Lower lobe of right lung (tissue), 2 donors: ENCODE measurements around the gene SLC19A1. TPM values are rescaled to one million over a fixed set of nuclear protein-coding genes. Genes with fewer than 3 reads are reported as not detected.

Experiments used
- ATAC-seq, 2 donors: fragments of 200-7000 bp; cut with Tn5 transposase; one replicate each; pipeline ENCODE4 v1.9.1; 2020 to 2022; ENCODE audit warnings: mild to moderate bottlenecking in 2 of 2, moderate library complexity in 2 of 2
- DNase-seq: peaks from one replicate; pipeline ENCODE4 v3.0.0-alpha.2; 2020
- H3K27ac ChIP-seq: fragments of 200-600 bp; one replicate; pipeline ENCODE4 v1.8.0; 2022
- H3K27me3 ChIP-seq: fragments of 200-600 bp; one replicate; pipeline ENCODE4 v1.8.0; 2022; ENCODE audit warnings: low read depth
- H3K36me3 ChIP-seq: fragments of 200-600 bp; one replicate; pipeline ENCODE4 v1.8.0; 2022; ENCODE audit warnings: mild to moderate bottlenecking
- H3K4me1 ChIP-seq: fragments of 200-600 bp; one replicate; pipeline ENCODE4 v1.8.0; 2022
- H3K4me3 ChIP-seq: fragments of 200-600 bp; one replicate; pipeline ENCODE4 v1.8.0; 2022; ENCODE audit warnings: mild to moderate bottlenecking
- H3K9me3 ChIP-seq: fragments of 200-600 bp; one replicate; pipeline ENCODE4 v1.8.0; 2022
- intact Hi-C: fragments of 100-400 bp; cut with DNase I; formaldehyde crosslinking; loops from one replicate; pipeline ENCODE4 v1.11.0; 2022
- total RNA-seq: library from RNA; stranded (reverse); fragmentation: NEBNext Ultra II Directional; extraction: Animal tissue kit (Norgen Biotek cat#: 25700); gene quantifications from one replicate; pipeline ENCODE4 v1.2.1, GENCODE V29; 2021
- TF ChIP-seq, protein P1 (sequence below): fragments of 200-600 bp; IDR thresholded peaks from one replicate; pipeline ENCODE4 v1.8.0; 2022; ENCODE audit warnings: antibody characterized with exemption, mild to moderate bottlenecking
- donor health status: DM: no; HTN: yes; CAD: no; lungs with severe emphysema.

The SLC19A1 gene
- total RNA-seq, 1 donor from 2014 or later = 50.7 TPM

GRCh38 chr21:45476582-45476981, 65.7 kb downstream of the SLC19A1 start:
- Histone ChIP-seq H3K27me3 (no peaks in the 10 kb centered on the region), H3K9me3 (no peaks in the 10 kb centered on the region), H3K27ac (no peak overlapping the region), H3K36me3 (peaks cover 31% of the 10 kb centered on the region), H3K4me3 (no peak overlapping the region), H3K4me1 (peaks cover 32% of the 10 kb centered on the region)
- no peak for DNase-seq
- TF ChIP-seq, protein P1, sequence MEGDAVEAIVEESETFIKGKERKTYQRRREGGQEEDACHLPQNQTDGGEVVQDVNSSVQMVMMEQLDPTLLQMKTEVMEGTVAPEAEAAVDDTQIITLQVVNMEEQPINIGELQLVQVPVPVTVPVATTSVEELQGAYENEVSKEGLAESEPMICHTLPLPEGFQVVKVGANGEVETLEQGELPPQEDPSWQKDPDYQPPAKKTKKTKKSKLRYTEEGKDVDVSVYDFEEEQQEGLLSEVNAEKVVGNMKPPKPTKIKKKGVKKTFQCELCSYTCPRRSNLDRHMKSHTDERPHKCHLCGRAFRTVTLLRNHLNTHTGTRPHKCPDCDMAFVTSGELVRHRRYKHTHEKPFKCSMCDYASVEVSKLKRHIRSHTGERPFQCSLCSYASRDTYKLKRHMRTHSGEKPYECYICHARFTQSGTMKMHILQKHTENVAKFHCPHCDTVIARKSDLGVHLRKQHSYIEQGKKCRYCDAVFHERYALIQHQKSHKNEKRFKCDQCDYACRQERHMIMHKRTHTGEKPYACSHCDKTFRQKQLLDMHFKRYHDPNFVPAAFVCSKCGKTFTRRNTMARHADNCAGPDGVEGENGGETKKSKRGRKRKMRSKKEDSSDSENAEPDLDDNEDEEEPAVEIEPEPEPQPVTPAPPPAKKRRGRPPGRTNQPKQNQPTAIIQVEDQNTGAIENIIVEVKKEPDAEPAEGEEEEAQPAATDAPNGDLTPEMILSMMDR = no peak
- intact Hi-C loops = no loop called here
- ATAC-seq = no peak

GRCh38 chr21:45475797-45476570, 66.3 kb downstream of the SLC19A1 start:
- DNase-seq = no peak

GRCh38 chr21:45475004-45475685, 67.1 kb downstream of the SLC19A1 start:
- intact Hi-C loops = no loop called here
- H3K4me1 ChIP-seq = peaks cover 45% of the 10 kb centered on the region
- ATAC-seq (no peak), DNase-seq (no peak)
- H3K9me3 ChIP-seq = no peaks in the 10 kb centered on the region
- no peaks in the 10 kb centered on the region for H3K27me3 ChIP-seq
- H3K4me3 ChIP-seq = no peak overlapping the region
- H3K27ac ChIP-seq = no peak overlapping the region
- TF ChIP-seq, protein P1 = no peak
- H3K36me3 ChIP-seq = peaks cover 28% of the 10 kb centered on the region

More at GRCh38 chr21:45475797-45476570, 66.3 kb downstream of the SLC19A1 start:
- H3K27ac ChIP-seq = no peak overlapping the region
- TF ChIP-seq, protein P1 = no peak
- H3K4me1 ChIP-seq = peaks cover 38% of the 10 kb centered on the region
- H3K27me3 ChIP-seq = no peaks in the 10 kb centered on the region
- intact Hi-C loops = no loop called here
- H3K36me3 ChIP-seq = peaks cover 31% of the 10 kb centered on the region
- H3K9me3 ChIP-seq = no peaks in the 10 kb centered on the region
- no peak overlapping the region for H3K4me3 ChIP-seq
- no peak for ATAC-seq

- H3K36me3 ChIP-seq = peaks cover 25% of the 10 kb centered on the region
- no peaks in the 10 kb centered on the region for H3K9me3 ChIP-seq
- TF ChIP-seq, protein P1 = no peak
- H3K27me3 ChIP-seq = no peaks in the 10 kb centered on the region
- DNase-seq = no peak
- ATAC-seq = no peak
- peaks cover 52% of the 10 kb centered on the region for H3K4me1 ChIP-seq
- no peak overlapping the region for H3K27ac ChIP-seq
- H3K4me3 ChIP-seq = no peak overlapping the region
- intact Hi-C loops = no loop called here
Measured at GRCh38 chr21:45474323-45474950, 67.8 kb downstream of the SLC19A1 start.

DNA sequence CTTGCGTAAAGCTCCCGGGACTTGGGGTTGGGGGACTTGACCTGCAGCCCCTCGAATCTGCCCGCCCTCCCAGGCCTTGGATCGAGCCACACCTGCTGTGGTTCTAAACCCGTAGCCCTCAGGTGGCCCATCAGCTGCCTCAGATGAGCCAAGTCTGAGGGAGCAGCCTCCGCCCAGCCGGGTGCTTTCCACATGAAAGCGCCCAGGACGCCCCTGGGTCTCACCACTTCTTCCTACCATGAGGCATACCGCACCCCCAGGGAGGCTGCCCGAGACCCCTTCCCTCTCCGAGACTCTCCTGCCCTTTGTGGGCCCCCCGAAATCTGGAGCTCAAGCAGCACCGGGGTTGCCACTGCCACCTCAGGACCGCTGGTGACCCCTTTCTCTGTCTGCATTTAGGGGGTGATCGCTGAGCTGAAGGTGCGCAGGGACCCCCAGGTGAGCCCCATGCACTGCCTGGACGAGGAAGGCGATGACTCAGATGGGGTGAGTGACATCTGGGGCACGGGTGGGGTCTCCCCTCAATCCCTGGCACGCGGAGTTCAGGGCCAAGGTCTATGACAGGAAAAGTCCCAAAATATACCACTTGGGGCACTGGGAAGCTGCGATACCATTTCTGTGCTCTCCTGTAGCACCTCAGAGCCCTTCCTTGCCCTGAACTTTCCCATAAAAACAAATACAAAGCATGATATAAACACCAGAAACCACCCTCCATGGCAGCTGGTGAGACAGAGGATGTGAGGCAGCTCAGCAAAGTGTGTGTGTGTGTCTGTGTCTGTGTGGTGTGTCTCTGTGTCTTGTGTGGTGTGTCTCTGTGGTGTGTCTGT, 68.5 kb downstream of the SLC19A1 start:
- H3K27ac ChIP-seq = no peak overlapping the region
- peaks cover 24% of the 10 kb centered on the region for H3K36me3 ChIP-seq
- DNase-seq (no peak), ATAC-seq (no peak)
- no peaks in the 10 kb centered on the region for H3K27me3 ChIP-seq
- TF ChIP-seq, protein P1 = no peak
- intact Hi-C loops = no loop called here
- H3K4me3 ChIP-seq = no peak overlapping the region
- H3K9me3 ChIP-seq = no peaks in the 10 kb centered on the region
- H3K4me1 ChIP-seq = peaks cover 51% of the 10 kb centered on the region
